Skeletal muscle satellite cell (primary cell): Measurements from ENCODE around the gene DNAH9.

Experiments
- H3K27me3 ChIP-seq: 2 replicates; pipeline ENCODE4 v1.7.0; 2013; ENCODE audit warnings: low read length; ENCODE audit not compliant: control insufficient read depth, insufficient read depth
- H3K36me3 ChIP-seq: 2 replicates; pipeline ENCODE4 v1.7.0; 2013; ENCODE audit warnings: mild to moderate bottlenecking, control low read depth, low read length; ENCODE audit not compliant: insufficient read depth
- H3K4me1 ChIP-seq: 2 replicates; pipeline ENCODE4 v1.7.0; 2013; ENCODE audit warnings: low read length; ENCODE audit not compliant: control insufficient read depth, insufficient read depth
- H3K4me2 ChIP-seq: 2 replicates; pipeline ENCODE4 v1.7.0; 2013; ENCODE audit warnings: mild to moderate bottlenecking, low read length
- H3K4me3 ChIP-seq: 2 replicates; pipeline ENCODE4 v1.7.0; 2013; ENCODE audit warnings: low read length
- H3K9ac ChIP-seq: 2 replicates; pipeline ENCODE4 v1.7.0; 2013; ENCODE audit warnings: mild to moderate bottlenecking, low read depth, low read length, moderate library complexity
- H3K9me3 ChIP-seq: replicated peaks from 2 replicates; pipeline ENCODE4 v1.7.0; 2013; ENCODE audit warnings: mild to moderate bottlenecking, control low read depth, low read length

Gene DNAH9

DNA sequence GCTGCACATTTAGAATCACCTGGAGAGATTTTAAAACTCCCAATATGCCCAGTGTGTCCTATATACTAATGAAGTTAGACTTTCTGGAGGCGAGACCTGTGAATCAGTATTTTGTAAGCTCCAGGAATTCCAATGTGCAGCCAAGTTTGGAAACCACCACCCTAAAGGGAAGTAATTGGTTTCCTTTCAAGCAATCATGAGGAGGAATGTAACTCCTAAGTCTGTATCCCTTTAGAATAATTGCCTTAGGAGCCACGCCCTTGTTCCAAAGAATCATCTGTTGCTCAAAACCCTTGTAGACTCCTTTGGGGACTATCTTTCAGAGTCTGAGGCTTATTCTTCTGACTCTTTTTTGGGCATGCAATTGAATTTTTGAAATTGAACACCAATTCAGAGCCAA is 84.4 kb downstream of the DNAH9 start:
- Histone ChIP-seq H3K9ac (no peak overlapping the region), H3K36me3 (no peaks in the 10 kb centered on the region), H3K4me3 (no peak overlapping the region), H3K4me2 (no peak overlapping the region), H3K4me1 (no peaks in the 10 kb centered on the region), H3K9me3 (peaks cover 3% of the 10 kb centered on the region), H3K27me3 (no peaks in the 10 kb centered on the region)

DNA sequence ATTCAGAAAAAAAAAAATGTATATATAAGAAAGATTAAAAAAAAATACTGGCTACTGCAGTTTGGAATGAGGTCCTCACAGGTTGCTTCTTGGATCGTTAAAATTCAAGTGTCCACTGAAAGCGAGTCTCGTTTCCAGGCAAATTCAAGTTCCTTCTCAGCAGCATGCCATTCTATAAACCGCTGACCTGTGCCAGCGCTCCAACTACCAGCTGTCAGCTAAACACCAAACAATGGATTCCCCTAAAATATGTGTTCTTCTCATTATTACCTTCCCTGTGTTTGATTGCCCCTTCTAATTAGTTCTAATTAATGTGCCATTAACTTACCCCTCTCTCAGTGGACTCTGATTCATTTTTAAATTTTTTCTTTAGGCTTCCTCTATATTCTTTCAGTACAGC is 92.4 kb downstream of the DNAH9 start:
- Histone ChIP-seq H3K36me3 (no peaks in the 10 kb centered on the region), H3K4me2 (no peak overlapping the region), H3K4me3 (no peak overlapping the region), H3K27me3 (no peaks in the 10 kb centered on the region), H3K9ac (no peak overlapping the region), H3K9me3 (peaks cover 18% of the 10 kb centered on the region), H3K4me1 (no peaks in the 10 kb centered on the region)

- H3K36me3 ChIP-seq = no peaks in the 10 kb centered on the region
- H3K27me3 ChIP-seq = no peaks in the 10 kb centered on the region
- no peak overlapping the region for H3K4me2 ChIP-seq
- no peak overlapping the region for H3K4me3 ChIP-seq
- no peaks in the 10 kb centered on the region for H3K4me1 ChIP-seq
- H3K9me3 ChIP-seq = peaks cover 18% of the 10 kb centered on the region
- no peak overlapping the region for H3K9ac ChIP-seq
These were observed 94.4 kb downstream of the DNAH9 start for GRCh38 chr17:11692688-11693087.

GRCh38 chr17:11693284-11693683 is 95.0 kb downstream of the DNAH9 start:
- Histone ChIP-seq H3K9me3 (peaks cover 14% of the 10 kb centered on the region), H3K36me3 (no peaks in the 10 kb centered on the region), H3K9ac (no peak overlapping the region), H3K4me1 (no peaks in the 10 kb centered on the region), H3K27me3 (no peaks in the 10 kb centered on the region), H3K4me2 (no peak overlapping the region), H3K4me3 (no peak overlapping the region)

GRCh38 chr17:11700668-11701067 is 102.4 kb downstream of the DNAH9 start:
- Histone ChIP-seq H3K27me3 (no peaks in the 10 kb centered on the region), H3K9me3 (peaks cover 8% of the 10 kb centered on the region), H3K4me1 (no peaks in the 10 kb centered on the region), H3K9ac (no peak overlapping the region), H3K4me3 (no peak overlapping the region), H3K4me2 (no peak overlapping the region), H3K36me3 (no peaks in the 10 kb centered on the region)

DNA sequence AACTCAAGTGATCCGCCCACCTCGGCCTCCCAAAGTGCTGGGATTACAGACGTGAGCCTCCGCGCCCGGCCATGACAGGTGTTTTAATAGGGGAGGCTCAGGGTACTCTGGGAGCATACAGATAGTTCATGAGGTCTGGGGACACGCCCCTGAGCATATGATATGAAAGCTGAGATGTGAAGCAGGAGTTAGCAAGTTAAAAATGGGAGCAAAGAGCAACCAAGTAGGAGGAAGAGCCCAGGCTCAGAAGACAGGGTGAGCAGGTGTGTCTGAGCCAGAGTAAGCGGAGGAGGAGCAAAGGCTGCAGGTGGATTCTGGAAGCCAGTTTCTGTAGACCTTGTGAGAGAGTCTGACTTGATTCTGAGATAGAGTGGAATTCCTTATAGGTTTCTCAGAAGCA is 103.6 kb downstream of the DNAH9 start:
- Histone ChIP-seq H3K9ac (no peak overlapping the region), H3K4me1 (no peaks in the 10 kb centered on the region), H3K9me3 (peaks cover 8% of the 10 kb centered on the region), H3K36me3 (no peaks in the 10 kb centered on the region), H3K4me3 (no peak overlapping the region), H3K27me3 (no peaks in the 10 kb centered on the region), H3K4me2 (no peak overlapping the region)

DNA sequence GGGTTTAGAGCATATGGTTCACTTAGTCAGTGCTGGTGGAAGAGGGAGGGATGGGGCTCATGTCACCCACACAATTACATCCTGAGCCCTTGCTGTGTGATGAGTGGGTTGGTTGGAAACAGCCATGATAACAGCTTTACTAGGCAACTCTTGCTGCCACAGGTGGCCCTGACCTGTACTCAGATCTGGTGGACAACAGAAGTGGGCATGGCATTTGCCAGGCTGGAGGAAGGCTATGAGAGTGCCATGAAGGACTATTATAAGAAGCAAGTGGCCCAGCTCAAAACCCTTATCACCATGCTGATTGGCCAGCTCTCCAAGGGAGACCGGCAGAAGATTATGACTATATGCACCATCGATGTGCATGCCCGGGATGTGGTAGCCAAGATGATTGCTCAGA is 105.8 kb downstream of the DNAH9 start:
- Histone ChIP-seq H3K36me3 (no peaks in the 10 kb centered on the region), H3K4me3 (no peak overlapping the region), H3K4me2 (no peak overlapping the region), H3K9me3 (peaks cover 8% of the 10 kb centered on the region), H3K27me3 (no peaks in the 10 kb centered on the region), H3K9ac (no peak overlapping the region), H3K4me1 (no peaks in the 10 kb centered on the region)

- Histone ChIP-seq H3K9ac (no peak overlapping the region), H3K4me1 (no peaks in the 10 kb centered on the region), H3K4me2 (no peak overlapping the region), H3K9me3 (peaks cover 14% of the 10 kb centered on the region), H3K4me3 (no peak overlapping the region), H3K36me3 (no peaks in the 10 kb centered on the region), H3K27me3 (no peaks in the 10 kb centered on the region)
These were observed 106.8 kb downstream of the DNAH9 start for GRCh38 chr17:11705111-11705510.

- no peak overlapping the region for H3K4me2 ChIP-seq
- no peaks in the 10 kb centered on the region for H3K4me1 ChIP-seq
- no peaks in the 10 kb centered on the region for H3K36me3 ChIP-seq
- H3K4me3 ChIP-seq = no peak overlapping the region
- no peaks in the 10 kb centered on the region for H3K27me3 ChIP-seq
- H3K9ac ChIP-seq = no peak overlapping the region
- peaks cover 10% of the 10 kb centered on the region for H3K9me3 ChIP-seq
These were observed 109.3 kb downstream of the DNAH9 start for GRCh38 chr17:11707586-11707985.

DNA sequence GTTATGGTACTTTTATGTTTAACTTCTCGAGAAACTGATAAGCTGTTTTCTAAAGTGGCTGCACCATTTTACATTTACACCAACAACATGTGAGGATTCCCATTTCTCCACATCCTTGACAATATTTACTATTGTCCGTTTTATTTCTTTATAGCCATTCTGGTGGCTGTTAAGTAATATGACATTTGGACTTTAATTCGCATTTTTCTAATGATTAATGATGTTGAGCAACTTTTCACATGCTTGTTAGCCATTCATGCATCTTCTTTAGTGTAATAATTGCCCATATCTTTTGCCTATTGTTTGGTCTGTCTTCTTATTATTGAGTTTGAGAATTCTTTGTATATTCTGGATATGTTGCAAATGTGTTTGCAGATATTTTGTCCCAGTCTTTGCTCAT is 114.2 kb downstream of the DNAH9 start:
- Histone ChIP-seq H3K9ac (no peak overlapping the region), H3K9me3 (peaks cover 9% of the 10 kb centered on the region), H3K4me1 (no peaks in the 10 kb centered on the region), H3K27me3 (no peaks in the 10 kb centered on the region), H3K36me3 (no peaks in the 10 kb centered on the region), H3K4me3 (no peak overlapping the region), H3K4me2 (no peak overlapping the region)

DNA sequence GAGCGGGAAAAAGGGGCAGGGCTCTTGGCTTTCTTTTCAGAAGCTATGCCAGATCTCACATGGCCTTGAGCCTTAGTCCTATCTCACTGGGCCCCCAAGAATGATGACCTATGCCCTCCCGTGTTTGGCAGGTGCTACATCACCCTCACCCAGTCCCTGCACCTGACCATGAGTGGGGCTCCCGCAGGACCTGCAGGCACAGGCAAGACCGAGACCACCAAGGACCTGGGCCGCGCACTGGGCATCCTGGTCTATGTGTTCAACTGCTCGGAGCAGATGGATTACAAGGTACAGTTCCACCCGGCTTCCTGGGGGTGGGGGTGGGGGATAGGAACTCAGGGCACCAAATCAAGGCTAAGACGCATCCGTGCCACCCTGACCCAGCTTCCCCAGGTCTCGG is 120.9 kb downstream of the DNAH9 start:
- no peaks in the 10 kb centered on the region for H3K27me3 ChIP-seq
- peaks cover 8% of the 10 kb centered on the region for H3K9me3 ChIP-seq
- H3K36me3 ChIP-seq = no peaks in the 10 kb centered on the region
- H3K4me1 ChIP-seq = no peaks in the 10 kb centered on the region
- no peak overlapping the region for H3K4me2 ChIP-seq
- H3K4me3 ChIP-seq = no peak overlapping the region
- no peak overlapping the region for H3K9ac ChIP-seq

- no peak overlapping the region for H3K4me3 ChIP-seq
- H3K27me3 ChIP-seq = no peaks in the 10 kb centered on the region
- H3K4me2 ChIP-seq = no peak overlapping the region
- no peak overlapping the region for H3K9ac ChIP-seq
- H3K4me1 ChIP-seq = no peaks in the 10 kb centered on the region
- H3K36me3 ChIP-seq = no peaks in the 10 kb centered on the region
- peaks cover 8% of the 10 kb centered on the region for H3K9me3 ChIP-seq
These were observed 121.6 kb downstream of the DNAH9 start for GRCh38 chr17:11719856-11720255.
